NB4 (cell line): ENCODE data around the gene FMC1.

Source experiments
- POLR2A ChIP-seq: IDR thresholded peaks from 2 replicates; pipeline ENCODE4 v1.6.1; 2011; ENCODE audit warnings: mild to moderate bottlenecking; ENCODE audit not compliant: insufficient read length; ENCODE audit errors: extremely low read depth
- TF ChIP-seq, protein P1 (sequence below): IDR thresholded peaks from one replicate; pipeline ENCODE4 v1.5.1; 2012; ENCODE audit warnings: low read depth, low read length
- TF ChIP-seq, protein P2 (sequence below): IDR thresholded peaks from 2 replicates; pipeline ENCODE4 v1.6.1; 2011; ENCODE audit warnings: low read depth, low read length

GRCh38 chr7:139294241-139294640 is 46.9 kb upstream of the FMC1 start:
- TF ChIP-seq, protein P1, sequence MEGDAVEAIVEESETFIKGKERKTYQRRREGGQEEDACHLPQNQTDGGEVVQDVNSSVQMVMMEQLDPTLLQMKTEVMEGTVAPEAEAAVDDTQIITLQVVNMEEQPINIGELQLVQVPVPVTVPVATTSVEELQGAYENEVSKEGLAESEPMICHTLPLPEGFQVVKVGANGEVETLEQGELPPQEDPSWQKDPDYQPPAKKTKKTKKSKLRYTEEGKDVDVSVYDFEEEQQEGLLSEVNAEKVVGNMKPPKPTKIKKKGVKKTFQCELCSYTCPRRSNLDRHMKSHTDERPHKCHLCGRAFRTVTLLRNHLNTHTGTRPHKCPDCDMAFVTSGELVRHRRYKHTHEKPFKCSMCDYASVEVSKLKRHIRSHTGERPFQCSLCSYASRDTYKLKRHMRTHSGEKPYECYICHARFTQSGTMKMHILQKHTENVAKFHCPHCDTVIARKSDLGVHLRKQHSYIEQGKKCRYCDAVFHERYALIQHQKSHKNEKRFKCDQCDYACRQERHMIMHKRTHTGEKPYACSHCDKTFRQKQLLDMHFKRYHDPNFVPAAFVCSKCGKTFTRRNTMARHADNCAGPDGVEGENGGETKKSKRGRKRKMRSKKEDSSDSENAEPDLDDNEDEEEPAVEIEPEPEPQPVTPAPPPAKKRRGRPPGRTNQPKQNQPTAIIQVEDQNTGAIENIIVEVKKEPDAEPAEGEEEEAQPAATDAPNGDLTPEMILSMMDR: no peak
- TF ChIP-seq POLR2A: no peak
- TF ChIP-seq, protein P2, sequence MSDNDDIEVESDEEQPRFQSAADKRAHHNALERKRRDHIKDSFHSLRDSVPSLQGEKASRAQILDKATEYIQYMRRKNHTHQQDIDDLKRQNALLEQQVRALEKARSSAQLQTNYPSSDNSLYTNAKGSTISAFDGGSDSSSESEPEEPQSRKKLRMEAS: no peak
